ENCODE data around the gene SLC2A6. TPM values are rescaled to one million over a fixed set of nuclear protein-coding genes. Genes with fewer than 3 reads are reported as not detected.

Gene SLC2A6
- total RNA-seq, 1 experiment from 2014 or later: 10.7 TPM

GRCh38 chr9:133516961-133517350 lies 38.1 kb upstream of the SLC2A6 start (continued):
- TF ChIP-seq REST (IDR thresholded peaks at IDR 0.05; ENCODE audit: low read depth): no peak
- no peak for TF ChIP-seq POLR2AphosphoS5 (IDR thresholded peaks at IDR 0.05; ENCODE audit: low read depth, low read length)
- no peak for TF ChIP-seq TCF7L2 (IDR thresholded peaks at IDR 0.05; ENCODE audit: borderline replicate concordance, extremely low read depth, insufficient read depth, insufficient read length)
- TF ChIP-seq RAD21 (IDR thresholded peaks at IDR 0.05; ENCODE audit: low read depth): no peak

- H3K4me1 ChIP-seq (ENCODE audit: control insufficient read depth in 1 of 2, insufficient read depth in 2 of 2, low read length in 2 of 2): no peaks in the 10 kb centered on the region
- no peaks in the 10 kb centered on the region for H3K79me2 ChIP-seq (ENCODE audit: insufficient read depth, low read length)
- no peak overlapping the region for H3K9ac ChIP-seq (ENCODE audit: low read length)
- H3K27me3 ChIP-seq (ENCODE audit: insufficient read depth, low read length): no peaks in the 10 kb centered on the region
- intact Hi-C loops (cut with micrococcal nuclease): no loop called here
- no peaks in the 10 kb centered on the region for H4K20me1 ChIP-seq (ENCODE audit: insufficient read depth)
- no peak for TF ChIP-seq FOSL1 (IDR thresholded peaks at IDR 0.05; ENCODE audit: low read depth)
- no peak for TF ChIP-seq ZNF274 (IDR thresholded peaks at IDR 0.05; ENCODE audit: low read depth, low read length)
- TF ChIP-seq ATF3 (IDR thresholded peaks at IDR 0.05): no peak
- no peak for TF ChIP-seq EZH2phosphoT487 (IDR thresholded peaks at IDR 0.05; ENCODE audit: borderline replicate concordance)
- TF ChIP-seq CBX3 (IDR thresholded peaks at IDR 0.05; ENCODE audit: low read depth): no peak
- TF ChIP-seq YY1 (IDR thresholded peaks at IDR 0.05; ENCODE audit: extremely low read depth, insufficient replicate concordance, low read depth, low read length): no peak
- TF ChIP-seq ZBTB33 (IDR thresholded peaks at IDR 0.05; ENCODE audit: extremely low read depth, insufficient replicate concordance, low read length): no peak
- TF ChIP-seq JUND (IDR thresholded peaks at IDR 0.05): no peak
- POLR2A ChIA-PET: no interaction called here
- H3K4me2 ChIP-seq (ENCODE audit: low read length): no peak overlapping the region
- RAD21 ChIA-PET (ENCODE audit: low non-redundant PET in 1 of 2, low total read pairs in 2 of 2, uncharacterized antibody in 2 of 2, unreplicated experiment in 2 of 2): no interaction called here
- BruUV-seq (replicated peaks): no TSS peak
- CTCF ChIA-PET: no interaction called here
- DNase-seq (ENCODE audit: low read depth, low spot score): no peak
- no peak overlapping the region for H3K27ac ChIP-seq (ENCODE audit: low read depth, low read length)
- no peaks in the 10 kb centered on the region for H3K9me3 ChIP-seq (ENCODE audit: control insufficient read depth in 1 of 2, insufficient read depth in 1 of 2, low read depth in 1 of 2, low read length in 2 of 2)
- H2AFZ ChIP-seq (ENCODE audit: low read depth, low read length, poor library complexity, severe bottlenecking): no peak overlapping the region
- H3K9me2 ChIP-seq (ENCODE audit: insufficient read depth): no peaks in the 10 kb centered on the region
- no peaks in the 10 kb centered on the region for H3K36me3 ChIP-seq (ENCODE audit: control insufficient read depth in 1 of 2, insufficient read depth in 2 of 2, low read length in 2 of 2)
- H3K4me3 ChIP-seq (replicated peaks in 1 of 2; ENCODE audit: low read depth in 1 of 2, low read length in 2 of 2): no peak overlapping the region
- ATAC-seq: no peak
Observed at GRCh38 chr9:133516256-133516960, 37.5 kb upstream of the SLC2A6 start.

All from HCT116 (cell line).